GM08714 (cell line): Measurements from ENCODE around the gene RSKR.
"Not testable (repeated sequence)": the region's sequence is repeated elsewhere in the genome, so short reads cannot be mapped to it uniquely, and the experiment has no call there.

Experiments
- H3K4me3 ChIP-seq: fragments of 200-500 bp; sonication (Bioruptor generic); 2 replicates; pipeline ENCODE4 v1.5.1; 2014; ENCODE audit warnings: mild to moderate bottlenecking, low read length, inconsistent platforms
- ZNF274 ChIP-seq: IDR thresholded peaks from 2 replicates; pipeline ENCODE4 v1.6.1; 2012; ENCODE audit warnings: mild to moderate bottlenecking, low read depth, low read length

Gene RSKR

GRCh38 chr17:28613931-28614381, at the start of gene RSKR:
RSKR (minus strand) TSS chr17:28614185; CDS start chr17:28614161, 24 bp downstream.
- TF ChIP-seq ZNF274: no peak
- H3K4me3 ChIP-seq: no peak within 1 kb of the TSS

GRCh38 chr17:28663723-28664122, 49.7 kb upstream of the RSKR start:
- no peak overlapping the region for H3K4me3 ChIP-seq
- TF ChIP-seq ZNF274: no peak

- TF ChIP-seq ZNF274: no peak
- H3K4me3 ChIP-seq: peak overlapping the region; percentile 76
These were observed 48.5 kb upstream of the RSKR start for GRCh38 chr17:28662527-28662829.

GRCh38 chr17:28661635-28662526, 47.9 kb upstream of the RSKR start, which contains the start of the genes SDF2 and SUPT6H:
SDF2 (minus strand) TSS chr17:28661906; CDS start chr17:28661876, 30 bp downstream.
SUPT6H (plus strand) TSS chr17:28662205; CDS start chr17:28673402, 11,197 bp downstream.
- H3K4me3 ChIP-seq: peak within 1 kb of the TSS; percentile 76
- no peak for TF ChIP-seq ZNF274

- H3K4me3 ChIP-seq: not testable (repeated sequence)
These were observed 45.5 kb upstream of the RSKR start for GRCh38 chr17:28659497-28659881.

- H3K4me3 ChIP-seq: not testable (repeated sequence)
These were observed 44.9 kb upstream of the RSKR start for GRCh38 chr17:28658766-28659496.

GRCh38 chr17:28658342-28658741, 44.4 kb upstream of the RSKR start:
- not testable (repeated sequence) for H3K4me3 ChIP-seq

- TF ChIP-seq ZNF274: no peak
- no peak overlapping the region for H3K4me3 ChIP-seq
These were observed 43.8 kb upstream of the RSKR start for GRCh38 chr17:28657756-28658155.

- no peak overlapping the region for H3K4me3 ChIP-seq
- no peak for TF ChIP-seq ZNF274
These were observed 41.2 kb upstream of the RSKR start for GRCh38 chr17:28655160-28655559.

GRCh38 chr17:28648698-28649097, 34.7 kb upstream of the RSKR start:
- no peak for TF ChIP-seq ZNF274
- no peak overlapping the region for H3K4me3 ChIP-seq

GRCh38 chr17:28646039-28646754, 32.2 kb upstream of the RSKR start:
- H3K4me3 ChIP-seq: no peak overlapping the region
- no peak for TF ChIP-seq ZNF274

- H3K4me3 ChIP-seq: peak overlapping the region; percentile 88
- no peak for TF ChIP-seq ZNF274
These were observed 31.6 kb upstream of the RSKR start for GRCh38 chr17:28645576-28645939.

- peak within 1 kb of the TSS; percentile 88 for H3K4me3 ChIP-seq
- no peak for TF ChIP-seq ZNF274
These were observed 31.0 kb upstream of the RSKR start, which contains the start of gene BLTP2 for GRCh38 chr17:28644787-28645575. BLTP2 (minus strand) TSS chr17:28645158; CDS start chr17:28645056, 102 bp downstream.
